A673 (cell line): ENCODE data around the gene BEND3. TPM values are rescaled to one million over a fixed set of nuclear protein-coding genes. Genes with fewer than 3 reads are reported as not detected.
A peak's percentile ranks its signal among the peaks of the same experiment; 100 is the strongest.
"Not testable (repeated sequence)": the region's sequence is repeated elsewhere in the genome, so short reads cannot be mapped to it uniquely, and the experiment has no call there.

Source experiments
- BruUV-seq: library from RNA; stranded (reverse); fragments of 400-500 nt; replicated peaks from 2 replicates; lab custom pipeline; 2021; lab: Mats Ljungman, UMichigan
- CTCF ChIA-PET: fragments of 300-600 bp; sonication (Branson Sonifier 250); formaldehyde crosslinking; loops from one replicate; lab custom pipeline; 2022; ENCODE audit warnings: antibody characterized with exemption; lab: Charles Lee
- POLR2A ChIA-PET: fragments of 300-600 bp; sonication (Branson Sonifier 250); formaldehyde crosslinking; loops from one replicate; lab custom pipeline; 2022; ENCODE audit warnings: antibody characterized with exemption; ENCODE audit not compliant: low non-redundant PET; lab: Charles Lee
- DNase-seq: peaks from one replicate; pipeline ENCODE4 v3.0.0-alpha.2; 2015; ENCODE audit warnings: low spot score
- H3K27ac ChIP-seq: fragments of 200-600 bp; sonication (generic); 2 replicates; pipeline ENCODE4 v1.5.1; 2016; ENCODE audit warnings: mixed run types, low read depth, mild to moderate bottlenecking, mixed read lengths, antibody characterized with exemption, low read length; ENCODE audit not compliant: poor library complexity, severe bottlenecking
- H3K27me3 ChIP-seq: fragments of 200-600 bp; sonication (generic); replicated peaks from 2 replicates; pipeline ENCODE4 v1.6.1; 2017; ENCODE audit warnings: mixed run types, low read depth, mild to moderate bottlenecking, mixed read lengths, antibody characterized with exemption, low read length; ENCODE audit not compliant: insufficient read depth, poor library complexity
- H3K36me3 ChIP-seq: fragments of 200-600 bp; sonication (generic); 2 replicates; pipeline ENCODE4 v1.6.1; 2016; ENCODE audit warnings: mixed run types, mild to moderate bottlenecking, mixed read lengths, antibody characterized with exemption, low read length; ENCODE audit not compliant: insufficient read depth, poor library complexity, severe bottlenecking
- H3K4me1 ChIP-seq: fragments of 200-600 bp; sonication (generic); 2 replicates; pipeline ENCODE4 v1.6.1; 2017; ENCODE audit warnings: mixed run types, mild to moderate bottlenecking, mixed read lengths, antibody characterized with exemption, low read length; ENCODE audit not compliant: insufficient read depth, poor library complexity, severe bottlenecking
- H3K4me3 ChIP-seq: fragments of 200-600 bp; sonication (generic); 2 replicates; pipeline ENCODE4 v1.5.1; 2016; ENCODE audit warnings: low read depth, mixed run types, mild to moderate bottlenecking, mixed read lengths, low read length; ENCODE audit not compliant: poor library complexity, severe bottlenecking
- H3K9me3 ChIP-seq: fragments of 200-600 bp; sonication (generic); 2 replicates; pipeline ENCODE4 v1.6.1; 2016; ENCODE audit warnings: mixed run types, low read depth, mild to moderate bottlenecking, mixed read lengths, antibody characterized with exemption, low read length; ENCODE audit not compliant: poor library complexity, severe bottlenecking
- CTCF ChIP-seq: fragments of 300-800, 200-600 bp; sonication (generic); conservative IDR thresholded peaks from 2 replicates; pipeline ENCODE4 v1.5.1; 2017; ENCODE audit warnings: low read depth, mild to moderate bottlenecking, antibody characterized with exemption, low read length, moderate library complexity, mixed read lengths
- EZH2 ChIP-seq: fragments of 200-600 bp; sonication (generic); IDR thresholded peaks from 2 replicates; pipeline ENCODE4 v1.6.1; 2017; ENCODE audit warnings: borderline replicate concordance, low read depth, mild to moderate bottlenecking, mixed read lengths, antibody characterized with exemption, low read length; ENCODE audit not compliant: poor library complexity, severe bottlenecking
- intact Hi-C: fragments of 100-400 bp; cut with micrococcal nuclease; formaldehyde crosslinking; loops from one replicate; pipeline ENCODE4 v1.10.0; 2022; ENCODE audit not compliant: unreplicated experiment
- total RNA-seq: library from RNA; stranded (reverse); gene quantifications from 2 replicates; pipeline ENCODE4 v1.2.3, GENCODE V29; 2021

Gene BEND3
- total RNA-seq, 1 experiment from 2014 or later, result 10.9 TPM

- POLR2A ChIA-PET, result no interaction called here
- BruUV-seq, result no TSS peak
- no peaks in the 10 kb centered on the region for H3K9me3 ChIP-seq
Measured at GRCh38 chr6:107140581-107140980, 25.3 kb upstream of the BEND3 start.

GRCh38 chr6:107136324-107136723 is 21.0 kb upstream of the BEND3 start:
- H3K9me3 ChIP-seq, POLR2A ChIA-PET, H3K27ac ChIP-seq, H3K4me1 ChIP-seq, BruUV-seq, CTCF ChIA-PET, H3K4me3 ChIP-seq, DNase-seq, H3K27me3 ChIP-seq, H3K36me3 ChIP-seq: not testable (repeated sequence)
- intact Hi-C loops, result loop anchor here (10.0 kb wide), 1 partner anchor 538 kb away; no protein-coding TSS in a partner anchor

More at GRCh38 chr6:107140581-107140980, 25.3 kb upstream of the BEND3 start:
- H3K36me3 ChIP-seq, result no peaks in the 10 kb centered on the region
- H3K27me3 ChIP-seq, result no peaks in the 10 kb centered on the region
- no peak overlapping the region for H3K27ac ChIP-seq
- H3K4me1 ChIP-seq, result no peaks in the 10 kb centered on the region
- no peak for DNase-seq
- no peak overlapping the region for H3K4me3 ChIP-seq
- intact Hi-C loops, result no loop called here
- CTCF ChIA-PET, result no interaction called here
- TF ChIP-seq CTCF, result no peak
- no peak for TF ChIP-seq EZH2

GRCh38 chr6:107135048-107135680 is 19.8 kb upstream of the BEND3 start:
- CTCF ChIA-PET, H3K27me3 ChIP-seq, H3K9me3 ChIP-seq, BruUV-seq, H3K4me1 ChIP-seq, H3K4me3 ChIP-seq, H3K36me3 ChIP-seq, DNase-seq, H3K27ac ChIP-seq, POLR2A ChIA-PET: not testable (repeated sequence)
- intact Hi-C loops, result loop anchor here (10.0 kb wide), 1 partner anchor 540 kb away; no protein-coding TSS in a partner anchor

- CTCF ChIA-PET, result interaction anchor here (0.7 kb wide), 1 partner anchor 357 kb away, joined by 3 read pairs; no protein-coding TSS in a partner anchor
Measured at GRCh38 chr6:107132330-107132954, 17.1 kb upstream of the BEND3 start.

More at GRCh38 chr6:107132330-107132954, 17.1 kb upstream of the BEND3 start:
- TF ChIP-seq EZH2 (no peak), CTCF (peak; percentile 59)
- Histone ChIP-seq H3K9me3 (no peaks in the 10 kb centered on the region), H3K36me3 (no peaks in the 10 kb centered on the region), H3K4me3 (no peak overlapping the region), H3K4me1 (no peaks in the 10 kb centered on the region), H3K27ac (no peak overlapping the region), H3K27me3 (no peaks in the 10 kb centered on the region)
- intact Hi-C loops, result loop anchor here (1.0 to 10.0 kb wide), 2 partner anchors 542 to 572 kb away; no protein-coding TSS in a partner anchor
- no TSS peak for BruUV-seq
- DNase-seq, result peak; percentile 43
- POLR2A ChIA-PET, result no interaction called here
